GM23248 (cell line): Measurements from ENCODE around the gene SDCCAG8. TPM values are rescaled to one million over a fixed set of nuclear protein-coding genes. Genes with fewer than 3 reads are reported as not detected.

Source experiments
- DNase-seq: peaks from one replicate; pipeline ENCODE4 v3.0.0-alpha.2; 2015
- H2AFZ ChIP-seq: fragments of 200-600 bp; sonication (generic); 2 replicates; pipeline ENCODE4 v1.6.1; 2016; ENCODE audit warnings: antibody characterized with exemption
- H3F3A ChIP-seq: fragments of 200-600 bp; sonication (generic); 2 replicates; pipeline ENCODE4 v1.6.1; 2016; ENCODE audit warnings: mild to moderate bottlenecking, antibody characterized with exemption, mixed run types; ENCODE audit not compliant: insufficient read depth
- H3K27ac ChIP-seq: fragments of 200-600 bp; sonication (generic); 2 replicates; pipeline ENCODE4 v1.5.1; 2016; ENCODE audit warnings: mild to moderate bottlenecking
- H3K27me3 ChIP-seq: fragments of 200-600 bp; sonication (generic); replicated peaks from 2 replicates; pipeline ENCODE4 v1.6.1; 2016; ENCODE audit warnings: mild to moderate bottlenecking; ENCODE audit not compliant: insufficient read depth
- H3K36me3 ChIP-seq: fragments of 200-600 bp; sonication (generic); 2 replicates; pipeline ENCODE4 v1.6.1; 2016; ENCODE audit warnings: low read depth, mild to moderate bottlenecking
- H3K4me1 ChIP-seq: fragments of 200-600 bp; sonication (generic); 2 replicates; pipeline ENCODE4 v1.6.1; 2016; ENCODE audit warnings: mild to moderate bottlenecking; ENCODE audit not compliant: insufficient read depth
- H3K4me2 ChIP-seq: fragments of 200-600 bp; sonication (generic); one replicate; pipeline ENCODE4 v1.6.1; 2016; ENCODE audit warnings: mild to moderate bottlenecking; ENCODE audit not compliant: unreplicated experiment
- H3K4me3 ChIP-seq: fragments of 200-600 bp; sonication (generic); 2 replicates; pipeline ENCODE4 v1.5.1; 2016; ENCODE audit warnings: mild to moderate bottlenecking
- H3K79me2 ChIP-seq: fragments of 200-600 bp; sonication (generic); 2 replicates; pipeline ENCODE4 v1.6.1; 2016; ENCODE audit warnings: mild to moderate bottlenecking; ENCODE audit not compliant: insufficient read depth
- H3K9ac ChIP-seq: fragments of 200-600 bp; sonication (generic); 2 replicates; pipeline ENCODE4 v1.6.1; 2016; ENCODE audit warnings: mild to moderate bottlenecking
- H3K9me2 ChIP-seq: fragments of 200-600 bp; sonication (generic); 2 replicates; pipeline ENCODE4 v1.6.1; 2016; ENCODE audit warnings: mixed run types, mild to moderate bottlenecking, moderate library complexity; ENCODE audit not compliant: insufficient read depth
- H3K9me3 ChIP-seq: fragments of 200-600 bp; sonication (generic); one replicate; pipeline ENCODE4 v1.6.1; 2017; ENCODE audit warnings: low read depth
- H4K20me1 ChIP-seq: fragments of 200-600 bp; sonication (generic); 2 replicates; pipeline ENCODE4 v1.6.0; 2016; ENCODE audit not compliant: insufficient read depth
- EZH2 ChIP-seq: fragments of 200-600 bp; sonication (generic); IDR thresholded peaks from 2 replicates; pipeline ENCODE4 v1.6.1; 2018; ENCODE audit warnings: antibody characterized with exemption, mild to moderate bottlenecking; ENCODE audit not compliant: insufficient read depth, poor library complexity, severe bottlenecking
- EZH2phosphoT487 ChIP-seq: fragments of 200-600 bp; sonication (generic); IDR thresholded peaks from 2 replicates; pipeline ENCODE4 v1.6.1; 2018; ENCODE audit warnings: antibody characterized with exemption, moderate library complexity, mild to moderate bottlenecking, low read depth; ENCODE audit not compliant: insufficient read depth
- WGBS, 2 experiments: methylation state at CpG; one replicate each; pipeline ENCODE4 v1.1.6; 2015 to 2017; ENCODE audit warnings: low lambda C conversion rate in 2 of 2, low coverage in 1 of 2; ENCODE audit errors: missing lambda C conversion rate in 2 of 2; 5-methylcytosine and 5-hydroxymethylcytosine counted together
- in situ Hi-C: fragments of 300-500 bp; cut with MboI; formaldehyde crosslinking; loops from 2 replicates; pipeline ENCODE4 v1.15.0; 2020
- polyA plus RNA-seq: library from polyadenylated mRNA; unstranded; fragments of >200 nt; fragmentation: Nextera tagmentation; extraction: Ambion mirVana; gene quantifications from 2 replicates; pipeline ENCODE4 v1.2.1, GENCODE V29; 2016
- total RNA-seq: library from RNA; depleted of rRNA; stranded (reverse); fragments of >200 nt; shearing (Covaris generic); gene quantifications from 2 replicates; pipeline ENCODE4 v1.2.3, GENCODE V29; 2014

SDCCAG8 gene
- total and polyA plus RNA-seq, 2 experiments from 2014 or later, result 29.4 to 45.3 TPM

- Histone ChIP-seq H3K9me2 (no peaks in the 10 kb centered on the region), H3F3A (no peaks in the 10 kb centered on the region), H3K79me2 (no peaks in the 10 kb centered on the region), H3K9ac (no peak overlapping the region), H4K20me1 (no peaks in the 10 kb centered on the region), H3K4me3 (no peak overlapping the region), H3K36me3 (0 out of 2 replicates have a peak, but pooled peaks cover 6% of the 10 kb centered on the region), H3K27ac (no peak overlapping the region), H3K4me2 (no peak overlapping the region), H3K27me3 (no peaks in the 10 kb centered on the region), H3K9me3 (no peaks in the 10 kb centered on the region), H3K4me1 (no peaks in the 10 kb centered on the region), H2AFZ (no peak overlapping the region)
- TF ChIP-seq EZH2 (no peak), EZH2phosphoT487 (no peak)
- in situ Hi-C loops, result loop anchor here (25.0 kb wide), 1 partner anchor 370 kb away; no protein-coding TSS in a partner anchor
- DNase-seq, result no peak
Observed at GRCh38 chr1:243367314-243367713, 111.5 kb downstream of the SDCCAG8 start.

GRCh38 chr1:243374412-243374811 lies 118.6 kb downstream of the SDCCAG8 start:
- no peaks in the 10 kb centered on the region for H3K9me3 ChIP-seq
- no peaks in the 10 kb centered on the region for H3F3A ChIP-seq
- H2AFZ ChIP-seq, result no peak overlapping the region
- no peaks in the 10 kb centered on the region for H3K4me1 ChIP-seq
- no peak for DNase-seq
- no peaks in the 10 kb centered on the region for H3K27me3 ChIP-seq
- H3K4me2 ChIP-seq, result no peak overlapping the region
- WGBS, 2 experiments, result 97 to 99% methylated on average over 4 of the region's 4 CpGs
- in situ Hi-C loops, result loop anchor here (25.0 kb wide), 1 partner anchor 363 kb away; no protein-coding TSS in a partner anchor
- no peak overlapping the region for H3K27ac ChIP-seq
- no peak overlapping the region for H3K9ac ChIP-seq
- no peaks in the 10 kb centered on the region for H3K79me2 ChIP-seq
- no peaks in the 10 kb centered on the region for H4K20me1 ChIP-seq
- H3K9me2 ChIP-seq, result no peaks in the 10 kb centered on the region
- TF ChIP-seq EZH2phosphoT487, result no peak
- TF ChIP-seq EZH2, result no peak
- peaks cover 8% of the 10 kb centered on the region for H3K36me3 ChIP-seq
- no peak overlapping the region for H3K4me3 ChIP-seq

GRCh38 chr1:243375596-243375995 lies 119.8 kb downstream of the SDCCAG8 start:
- H3F3A ChIP-seq, result no peaks in the 10 kb centered on the region
- no peak overlapping the region for H3K4me3 ChIP-seq
- H4K20me1 ChIP-seq, result no peaks in the 10 kb centered on the region
- H2AFZ ChIP-seq, result no peak overlapping the region
- WGBS, 2 experiments, result 33 to 56% methylated on average over 1 of the region's 1 CpG
- no peaks in the 10 kb centered on the region for H3K79me2 ChIP-seq
- no peaks in the 10 kb centered on the region for H3K27me3 ChIP-seq
- TF ChIP-seq EZH2 (no peak), EZH2phosphoT487 (no peak)
- in situ Hi-C loops, result no loop called here
- H3K9ac ChIP-seq, result no peak overlapping the region
- DNase-seq, result no peak
- no peaks in the 10 kb centered on the region for H3K4me1 ChIP-seq
- peaks cover 16% of the 10 kb centered on the region for H3K36me3 ChIP-seq
- H3K9me3 ChIP-seq, result no peaks in the 10 kb centered on the region
- no peaks in the 10 kb centered on the region for H3K9me2 ChIP-seq
- no peak overlapping the region for H3K27ac ChIP-seq
- no peak overlapping the region for H3K4me2 ChIP-seq

- TF ChIP-seq EZH2 (no peak), EZH2phosphoT487 (no peak)
- Histone ChIP-seq H3K36me3 (peaks cover 16% of the 10 kb centered on the region), H2AFZ (no peak overlapping the region), H3K9me2 (no peaks in the 10 kb centered on the region), H4K20me1 (no peaks in the 10 kb centered on the region), H3F3A (no peaks in the 10 kb centered on the region), H3K4me3 (no peak overlapping the region), H3K9ac (no peak overlapping the region), H3K4me1 (no peaks in the 10 kb centered on the region), H3K4me2 (no peak overlapping the region), H3K79me2 (no peaks in the 10 kb centered on the region), H3K27ac (no peak overlapping the region), H3K27me3 (no peaks in the 10 kb centered on the region), H3K9me3 (no peaks in the 10 kb centered on the region)
- 73 to 77% methylated on average over 3 of the region's 3 CpGs for WGBS, 2 experiments
- in situ Hi-C loops, result no loop called here
- DNase-seq, result no peak
Observed at GRCh38 chr1:243378669-243379068, 122.8 kb downstream of the SDCCAG8 start.

GRCh38 chr1:243379208-243379607 lies 123.4 kb downstream of the SDCCAG8 start:
- H3K4me1 ChIP-seq, result no peaks in the 10 kb centered on the region
- no peak overlapping the region for H3K9ac ChIP-seq
- H3K9me3 ChIP-seq, result no peaks in the 10 kb centered on the region
- no peak overlapping the region for H2AFZ ChIP-seq
- no peak for DNase-seq
- H3K36me3 ChIP-seq, result peaks cover 16% of the 10 kb centered on the region
- H4K20me1 ChIP-seq, result no peaks in the 10 kb centered on the region
- WGBS, 2 experiments, result 100% methylated on average over 1 of the region's 1 CpG
- no peak for TF ChIP-seq EZH2
- H3K4me3 ChIP-seq, result no peak overlapping the region
- H3K79me2 ChIP-seq, result no peaks in the 10 kb centered on the region
- no peak overlapping the region for H3K4me2 ChIP-seq
- no peaks in the 10 kb centered on the region for H3F3A ChIP-seq
- no peaks in the 10 kb centered on the region for H3K9me2 ChIP-seq
- in situ Hi-C loops, result no loop called here
- H3K27ac ChIP-seq, result no peak overlapping the region
- no peaks in the 10 kb centered on the region for H3K27me3 ChIP-seq
